SK-N-SH (cell line): Measurements from ENCODE around the gene PIP5K1C. TPM values are rescaled to one million over a fixed set of nuclear protein-coding genes. Genes with fewer than 3 reads are reported as not detected.

Source experiments
- CTCF ChIA-PET: fragments of 300-600, 350-600 bp; formaldehyde crosslinking; extraction: SDS; loops from one replicate; lab custom pipeline; 2021; lab: Yijun Ruan, JAX
- POLR2A ChIA-PET: fragments of 350-600 bp; sonication (Branson Sonifier 250); formaldehyde crosslinking; extraction: SDS; loops from one replicate; lab custom pipeline; 2020; ENCODE audit warnings: antibody characterized with exemption, inconsistent platforms; lab: Yijun Ruan, JAX
- DNase-seq: peaks from one replicate; pipeline ENCODE4 v3.0.0; 2012
- H2AFZ ChIP-seq: fragments of 200-600 bp; sonication (generic); 2 replicates; pipeline ENCODE4 v1.8.1; 2016; ENCODE audit warnings: antibody characterized with exemption, mild to moderate bottlenecking, low read depth
- H3F3A ChIP-seq: fragments of 200-600 bp; sonication (generic); replicated peaks from 2 replicates; pipeline ENCODE3; 2016; ENCODE audit warnings: antibody characterized with exemption, mild to moderate bottlenecking; ENCODE audit not compliant: insufficient read depth
- H3K27ac ChIP-seq, 2 experiments: fragments of 200-500 bp in 1 of 2; fragments of 200-600 bp in 1 of 2; sonication (Bioruptor generic) in 1 of 2; sonication (generic), shearing (Covaris generic) in 1 of 2; 2 replicates each; pipeline versions ENCODE4 v1.5.1 to v1.6.1; 2014 to 2016; ENCODE audit warnings: low read depth in 2 of 2, inconsistent platforms in 1 of 2, low read length in 1 of 2, mild to moderate bottlenecking in 1 of 2, mixed read lengths in 1 of 2
- H3K27me3 ChIP-seq: fragments of 200-600 bp; sonication (generic), shearing (Covaris generic); 2 replicates; pipeline ENCODE4 v1.6.1; 2016; ENCODE audit warnings: mixed run types; ENCODE audit not compliant: insufficient read depth
- H3K36me3 ChIP-seq, 2 experiments: fragments of 200-500 bp in 1 of 2; fragments of 200-600 bp in 1 of 2; sonication (Bioruptor generic) in 1 of 2; sonication (generic) in 1 of 2; replicated peaks in 1 of 2; 2 replicates each; pipeline versions ENCODE3 to v1.5.1; 2014 to 2016; ENCODE audit warnings: low read length in 1 of 2, mild to moderate bottlenecking in 1 of 2; ENCODE audit not compliant: insufficient read depth in 2 of 2, control insufficient read depth in 1 of 2
- H3K4me1 ChIP-seq, 2 experiments: fragments of 200-500 bp in 1 of 2; fragments of 200-600 bp in 1 of 2; sonication (Bioruptor generic) in 1 of 2; sonication (generic), shearing (Covaris generic) in 1 of 2; 2 replicates each; pipeline versions ENCODE4 v1.5.1 to v1.6.1; 2014 to 2016; ENCODE audit warnings: low read depth in 1 of 2, low read length in 1 of 2, mixed run types in 1 of 2; ENCODE audit not compliant: insufficient read depth in 2 of 2, control insufficient read depth in 1 of 2
- H3K4me2 ChIP-seq: fragments of 200-600 bp; sonication (generic), shearing (Covaris generic); 2 replicates; pipeline ENCODE4 v1.6.1; 2017; ENCODE audit warnings: mixed run types
- H3K4me3 ChIP-seq, 2 experiments: fragments of 200-500 bp in 1 of 2; fragments of 200-600 bp in 1 of 2; sonication (Bioruptor generic) in 1 of 2; sonication (generic), shearing (Covaris generic) in 1 of 2; 2 replicates each; pipeline versions ENCODE4 v1.5.1 to v1.8.1; 2014 to 2016; ENCODE audit warnings: low read depth in 2 of 2, inconsistent platforms in 1 of 2, low read length in 1 of 2, mild to moderate bottlenecking in 1 of 2, mixed read lengths in 1 of 2, moderate library complexity in 1 of 2
- H3K79me2 ChIP-seq: fragments of 200-600 bp; sonication (generic); 2 replicates; pipeline ENCODE4 v1.8.1; 2017; ENCODE audit warnings: mild to moderate bottlenecking; ENCODE audit not compliant: insufficient read depth
- H3K9ac ChIP-seq: fragments of 200-600 bp; sonication (generic); 2 replicates; pipeline ENCODE4 v1.6.1; 2017; ENCODE audit warnings: mixed run types
- H3K9me2 ChIP-seq: fragments of 200-600 bp; sonication (generic); 2 replicates; pipeline ENCODE4 v1.6.1; 2017; ENCODE audit warnings: mixed run types
- H3K9me3 ChIP-seq: fragments of 200-600 bp; sonication (generic); 2 replicates; pipeline ENCODE4 v1.6.1; 2017; ENCODE audit warnings: mixed run types, mild to moderate bottlenecking, moderate library complexity
- H4K20me1 ChIP-seq: fragments of 200-600 bp; sonication (generic); 2 replicates; pipeline ENCODE4 v1.6.1; 2017; ENCODE audit warnings: mild to moderate bottlenecking, mixed run types; ENCODE audit not compliant: insufficient read depth
- ELF1 ChIP-seq: IDR thresholded peaks from 2 replicates; pipeline ENCODE4 v1.4.0; 2012
- FOSL2 ChIP-seq: IDR thresholded peaks from 2 replicates; pipeline ENCODE4 v1.4.0; 2012; ENCODE audit warnings: low read depth, mild to moderate bottlenecking, moderate library complexity, borderline replicate concordance
- GABPA ChIP-seq: IDR thresholded peaks from 2 replicates; pipeline ENCODE4 v1.4.0; 2012; ENCODE audit warnings: low read depth, mild to moderate bottlenecking
- GATA2 ChIP-seq: sonication (generic); formaldehyde crosslinking; IDR thresholded peaks from 2 replicates; pipeline ENCODE4 v1.5.0; 2020; ENCODE audit warnings: mild to moderate bottlenecking, missing genetic modification reagents
- NFIC ChIP-seq: IDR thresholded peaks from 2 replicates; pipeline ENCODE4 v1.4.0; 2012; ENCODE audit warnings: borderline replicate concordance
- PBX3 ChIP-seq: IDR thresholded peaks from 2 replicates; pipeline ENCODE4; 2012
- POLR2AphosphoS5 ChIP-seq: IDR thresholded peaks from 2 replicates; pipeline ENCODE4 v1.6.1; 2012; ENCODE audit warnings: low read depth, low read length
- REST ChIP-seq: IDR thresholded peaks from 2 replicates; pipeline ENCODE4 v1.6.1; 2012; ENCODE audit warnings: mild to moderate bottlenecking, low read depth, low read length, moderate library complexity
- RXRA ChIP-seq: IDR thresholded peaks from 2 replicates; pipeline ENCODE4 v1.4.0; 2012; ENCODE audit warnings: low read depth, mild to moderate bottlenecking, borderline replicate concordance
- SIN3A ChIP-seq: IDR thresholded peaks from 2 replicates; pipeline ENCODE4 v1.6.1; 2012; ENCODE audit warnings: low read depth, mild to moderate bottlenecking, low read length, moderate library complexity, borderline replicate concordance
- TAF1 ChIP-seq: IDR thresholded peaks from 2 replicates; pipeline ENCODE4 v1.6.1; 2012; ENCODE audit warnings: low read depth, mild to moderate bottlenecking, low read length, moderate library complexity, borderline replicate concordance
- ZBTB33 ChIP-seq: IDR thresholded peaks from 2 replicates; pipeline ENCODE4 v1.4.0; 2012; ENCODE audit warnings: low read depth, borderline replicate concordance
- WGBS: methylation state at CpG from one replicate; pipeline ENCODE4 v1.1.6; 2017; ENCODE audit warnings: low lambda C conversion rate; 5-methylcytosine and 5-hydroxymethylcytosine counted together
- polyA plus RNA-seq, 3 experiments: library from polyadenylated mRNA; depleted of rRNA; stranded (reverse); fragments of >200 nt; gene quantifications; 2 replicates each; pipeline ENCODE4 v1.2.3, GENCODE V29; 2012

The PIP5K1C gene
- polyA plus RNA-seq, 1 of the 3 experiments (the other 2 are of a cell fraction): 12.3 TPM

DNA sequence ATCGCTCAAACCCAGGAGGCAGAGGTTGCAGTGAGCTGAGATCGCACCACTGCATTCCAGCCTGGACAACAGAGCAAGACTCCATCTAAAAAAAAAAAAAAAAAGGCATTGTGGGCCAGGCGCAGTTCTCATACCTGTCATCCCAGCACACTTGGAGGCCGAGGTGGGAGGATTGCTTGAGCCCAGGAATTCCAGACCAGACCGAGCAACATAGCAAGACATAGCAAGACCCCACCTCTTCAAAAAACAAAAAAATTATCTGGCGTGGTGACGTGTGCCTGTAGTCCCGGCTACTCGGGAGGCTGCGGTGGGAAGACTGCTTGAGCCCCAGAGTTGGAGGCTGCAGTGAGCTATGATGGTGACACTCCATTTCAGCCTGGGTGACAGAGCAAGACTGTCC, 18.0 kb downstream of the PIP5K1C start:
- Histone ChIP-seq H3K9ac (no peak overlapping the region), H3K27me3 (no peaks in the 10 kb centered on the region), H3K4me3 (no peak overlapping the region), H3K9me2 (no peaks in the 10 kb centered on the region), H3K9me3 (no peaks in the 10 kb centered on the region), H4K20me1 (0 out of 2 replicates have a peak, but pooled peaks cover 4% of the 10 kb centered on the region), H3K27ac (no peak overlapping the region), H2AFZ (no peak overlapping the region), H3K4me1 (peaks cover 0 to 6% of the 10 kb centered on the region in 2 experiments; a peak in 1 of 4 replicates), H3K36me3 (no peaks in the 10 kb centered on the region), H3K4me2 (no peak overlapping the region), H3F3A (no peaks in the 10 kb centered on the region), H3K79me2 (peaks cover 23% of the 10 kb centered on the region; the same call in 1 of the 2 replicates)
- WGBS: 93% methylated on average over 10 of the region's 10 CpGs
- ChIA-PET CTCF (interaction anchor here (1.1 kb wide), 1 partner anchor 96 kb away, joined by 5 read pairs; no protein-coding TSS in a partner anchor), POLR2A (no interaction called here)
- TF ChIP-seq FOSL2: no peak
- TF ChIP-seq ZBTB33: no peak
- TF ChIP-seq GATA2 (CRISPR knock-in tag): no peak
- no peak for TF ChIP-seq GABPA
- no peak for TF ChIP-seq TAF1
- TF ChIP-seq SIN3A: no peak
- TF ChIP-seq PBX3: no peak
- no peak for TF ChIP-seq NFIC
- no peak for TF ChIP-seq REST
- no peak for TF ChIP-seq RXRA
- TF ChIP-seq POLR2AphosphoS5: no peak
- no peak for TF ChIP-seq ELF1
- TF ChIP-seq, all 33 proteins: peak for 0
- DNase-seq: no peak
